Measurements from ENCODE around the gene PTH1R.

GRCh38 chr3:46904303-46905212, 27.0 kb downstream of the PTH1R start:
- no peak for TF ChIP-seq EZH2 (IDR thresholded peaks at IDR 0.05; ENCODE audit: borderline replicate concordance, low read length)
- TF ChIP-seq, protein P1, sequence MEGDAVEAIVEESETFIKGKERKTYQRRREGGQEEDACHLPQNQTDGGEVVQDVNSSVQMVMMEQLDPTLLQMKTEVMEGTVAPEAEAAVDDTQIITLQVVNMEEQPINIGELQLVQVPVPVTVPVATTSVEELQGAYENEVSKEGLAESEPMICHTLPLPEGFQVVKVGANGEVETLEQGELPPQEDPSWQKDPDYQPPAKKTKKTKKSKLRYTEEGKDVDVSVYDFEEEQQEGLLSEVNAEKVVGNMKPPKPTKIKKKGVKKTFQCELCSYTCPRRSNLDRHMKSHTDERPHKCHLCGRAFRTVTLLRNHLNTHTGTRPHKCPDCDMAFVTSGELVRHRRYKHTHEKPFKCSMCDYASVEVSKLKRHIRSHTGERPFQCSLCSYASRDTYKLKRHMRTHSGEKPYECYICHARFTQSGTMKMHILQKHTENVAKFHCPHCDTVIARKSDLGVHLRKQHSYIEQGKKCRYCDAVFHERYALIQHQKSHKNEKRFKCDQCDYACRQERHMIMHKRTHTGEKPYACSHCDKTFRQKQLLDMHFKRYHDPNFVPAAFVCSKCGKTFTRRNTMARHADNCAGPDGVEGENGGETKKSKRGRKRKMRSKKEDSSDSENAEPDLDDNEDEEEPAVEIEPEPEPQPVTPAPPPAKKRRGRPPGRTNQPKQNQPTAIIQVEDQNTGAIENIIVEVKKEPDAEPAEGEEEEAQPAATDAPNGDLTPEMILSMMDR (conservative IDR thresholded peaks at IDR 0.05 in 1 of 2, IDR thresholded peaks at IDR 0.05 in 1 of 2; ENCODE audit: extremely low read depth in 1 of 2, insufficient read depth in 1 of 2, low read depth in 1 of 2, low read length in 2 of 2): no peak

All from mammary epithelial cell (primary cell).